ENCODE data around the gene MDN1.
"Not testable (repeated sequence)": the region's sequence is repeated elsewhere in the genome, so short reads cannot be mapped to it uniquely, and the experiment has no call there.

MDN1 gene

GRCh38 chr6:89637960-89638319 lies 181.7 kb downstream of the MDN1 start:
- ChIA-PET CTCF (interaction anchor here (1.2 kb wide), 1 partner anchor 265 kb away, joined by 3 read pairs; no protein-coding TSS in a partner anchor), POLR2A (interaction anchor here (0.6 to 2.1 kb wide), 8 partner anchors 8 to 222 kb away, joined by 3 to 7 read pairs (median 4); partner anchors contain the start of gene CASP8AP2)
- no peak for DNase-seq (ENCODE audit: extremely low spot score)
- TF ChIP-seq PKNOX1 (IDR thresholded peaks at IDR 0.05), result no peak

DNA sequence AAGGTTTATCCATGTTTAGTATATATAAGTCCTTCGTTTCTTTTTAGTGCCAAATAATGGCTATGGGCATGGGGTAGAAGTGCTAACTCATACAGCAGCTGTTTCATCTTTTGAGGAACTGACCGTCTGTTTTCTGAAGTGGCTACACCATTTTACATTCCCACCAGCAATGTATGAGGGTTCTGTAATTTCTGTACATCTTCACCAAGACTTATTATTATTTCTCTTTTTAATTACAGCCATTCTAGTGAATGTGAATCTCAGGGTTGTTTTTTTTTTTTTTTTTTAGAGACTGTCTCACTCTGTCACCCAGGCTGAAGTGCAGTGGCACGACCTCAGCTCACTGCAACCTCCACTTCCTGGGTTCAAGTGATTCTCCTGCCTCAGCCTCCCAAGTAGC lies 183.2 kb downstream of the MDN1 start:
- CTCF ChIA-PET; DNase-seq (ENCODE audit: extremely low spot score); POLR2A ChIA-PET: not testable (repeated sequence)

GRCh38 chr6:89630488-89630887 lies 189.1 kb downstream of the MDN1 start:
- no peak for DNase-seq (ENCODE audit: extremely low spot score)
- TF ChIP-seq CTBP1 (IDR thresholded peaks at IDR 0.05; ENCODE audit: borderline replicate concordance), result no peak
- TF ChIP-seq LEF1 (IDR thresholded peaks at IDR 0.05; ENCODE audit: borderline replicate concordance), result no peak
- TF ChIP-seq SP1 (IDR thresholded peaks at IDR 0.05), result no peak
- TF ChIP-seq SUZ12 (IDR thresholded peaks at IDR 0.05), result no peak
- no peak for TF ChIP-seq ARNT (IDR thresholded peaks at IDR 0.05)
- TF ChIP-seq FOXK2 (IDR thresholded peaks at IDR 0.05), result no peak
- TF ChIP-seq ZNF384 (IDR thresholded peaks at IDR 0.05), result no peak
- TF ChIP-seq L3MBTL2 (conservative IDR thresholded peaks at IDR 0.05), result no peak
- TF ChIP-seq NFRKB (IDR thresholded peaks at IDR 0.05), result no peak
- TF ChIP-seq ELF4 (IDR thresholded peaks at IDR 0.05), result no peak
- TF ChIP-seq FOXA1 (IDR thresholded peaks at IDR 0.05), result no peak
- TF ChIP-seq TARDBP (IDR thresholded peaks at IDR 0.05), result no peak
- no peak for TF ChIP-seq PKNOX1 (IDR thresholded peaks at IDR 0.05)
- TF ChIP-seq HDGF (IDR thresholded peaks at IDR 0.05; ENCODE audit: borderline replicate concordance), result no peak
- no peak for TF ChIP-seq FOXM1 (IDR thresholded peaks at IDR 0.05; ENCODE audit: borderline replicate concordance)
- TF ChIP-seq BHLHE40 (IDR thresholded peaks at IDR 0.05; ENCODE audit: borderline replicate concordance), result no peak
- POLR2A ChIA-PET, result interaction anchor here (1.4 kb wide), 1 partner anchor 8 kb away, joined by 5 read pairs; the partner anchor contains the start of gene LYRM2
- CTCF ChIA-PET, result no interaction called here

GRCh38 chr6:89623749-89624148 lies 195.8 kb downstream of the MDN1 start:
- CTCF ChIA-PET, result interaction anchor here (0.8 kb wide), 1 partner anchor 251 kb away, joined by 3 read pairs; no protein-coding TSS in a partner anchor
- TF ChIP-seq CTBP1 (IDR thresholded peaks at IDR 0.05; ENCODE audit: borderline replicate concordance) (no peak), SUZ12 (IDR thresholded peaks at IDR 0.05) (no peak), BHLHE40 (IDR thresholded peaks at IDR 0.05; ENCODE audit: borderline replicate concordance) (no peak), TARDBP (IDR thresholded peaks at IDR 0.05) (no peak), PKNOX1 (IDR thresholded peaks at IDR 0.05) (no peak), FOXM1 (IDR thresholded peaks at IDR 0.05; ENCODE audit: borderline replicate concordance) (no peak), ZNF384 (IDR thresholded peaks at IDR 0.05) (no peak), FOXK2 (IDR thresholded peaks at IDR 0.05) (no peak), ELF4 (IDR thresholded peaks at IDR 0.05) (no peak), ARNT (IDR thresholded peaks at IDR 0.05) (no peak), FOXA1 (IDR thresholded peaks at IDR 0.05) (no peak), L3MBTL2 (conservative IDR thresholded peaks at IDR 0.05) (no peak), SP1 (IDR thresholded peaks at IDR 0.05) (no peak), NFRKB (IDR thresholded peaks at IDR 0.05) (no peak)
- DNase-seq (ENCODE audit: extremely low spot score), result no peak
- POLR2A ChIA-PET, result no interaction called here

DNA sequence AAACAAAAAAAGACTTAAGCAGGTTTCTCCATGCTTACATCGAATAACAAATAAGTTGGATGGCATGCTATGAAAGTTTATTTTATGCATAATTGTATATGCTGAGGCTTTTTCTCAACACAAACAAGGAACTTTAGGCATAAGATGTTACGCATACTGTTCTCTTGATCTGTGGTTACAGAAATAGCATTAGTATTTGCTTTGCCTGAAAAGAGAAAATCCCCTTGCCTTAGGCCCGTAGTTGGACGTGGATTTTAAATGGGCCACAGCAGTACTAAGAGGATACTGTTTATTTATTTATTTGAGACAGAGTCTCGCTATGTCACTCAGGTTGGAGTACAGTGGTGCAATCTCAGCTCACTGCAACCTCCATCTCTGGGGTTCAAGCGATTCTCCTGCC lies 200.0 kb downstream of the MDN1 start:
- ChIA-PET POLR2A (no interaction called here), CTCF (no interaction called here)
- no peak for DNase-seq (ENCODE audit: extremely low spot score)
- TF ChIP-seq SUZ12 (IDR thresholded peaks at IDR 0.05), result no peak
- TF ChIP-seq HDGF (IDR thresholded peaks at IDR 0.05; ENCODE audit: borderline replicate concordance), result no peak
- TF ChIP-seq LEF1 (IDR thresholded peaks at IDR 0.05; ENCODE audit: borderline replicate concordance), result no peak
- TF ChIP-seq FOXM1 (IDR thresholded peaks at IDR 0.05; ENCODE audit: borderline replicate concordance), result no peak

GRCh38 chr6:89618026-89618425 lies 201.6 kb downstream of the MDN1 start:
- CTCF ChIA-PET, result interaction anchor here (0.5 to 1.4 kb wide), 3 partner anchors 8 to 417 kb away, joined by 3 read pairs; no protein-coding TSS in a partner anchor
- no peak for DNase-seq (ENCODE audit: extremely low spot score)
- no peak for TF ChIP-seq CTBP1 (IDR thresholded peaks at IDR 0.05; ENCODE audit: borderline replicate concordance)
- no peak for TF ChIP-seq HDGF (IDR thresholded peaks at IDR 0.05; ENCODE audit: borderline replicate concordance)
- no peak for TF ChIP-seq L3MBTL2 (conservative IDR thresholded peaks at IDR 0.05)
- TF ChIP-seq ARNT (IDR thresholded peaks at IDR 0.05), result no peak
- POLR2A ChIA-PET, result no interaction called here

DNA sequence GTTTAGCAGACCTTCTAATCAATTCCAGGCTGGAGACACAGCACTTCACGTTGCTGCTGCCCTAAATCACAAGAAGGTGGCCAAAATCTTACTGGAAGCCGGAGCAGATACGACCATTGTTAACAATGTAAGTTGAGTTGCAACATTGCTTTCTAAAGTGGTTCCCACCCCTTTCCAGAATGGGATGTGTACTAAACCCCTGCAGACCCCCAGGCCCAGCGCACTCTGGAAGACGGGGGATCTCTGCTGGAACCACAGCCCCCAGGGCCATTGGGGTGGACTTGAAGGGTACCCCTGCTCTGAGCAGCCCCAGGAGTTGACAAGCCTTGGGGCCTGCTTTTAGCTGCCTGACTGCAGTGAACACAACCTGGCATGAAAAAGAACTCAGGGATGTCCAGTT lies 203.1 kb downstream of the MDN1 start:
- DNase-seq (ENCODE audit: extremely low spot score), result no peak
- ChIA-PET CTCF (no interaction called here), POLR2A (no interaction called here)
- TF ChIP-seq NFRKB (IDR thresholded peaks at IDR 0.05) (no peak), LEF1 (IDR thresholded peaks at IDR 0.05; ENCODE audit: borderline replicate concordance) (no peak), CTBP1 (IDR thresholded peaks at IDR 0.05; ENCODE audit: borderline replicate concordance) (no peak), SP1 (IDR thresholded peaks at IDR 0.05) (no peak), FOXA1 (IDR thresholded peaks at IDR 0.05) (no peak), L3MBTL2 (conservative IDR thresholded peaks at IDR 0.05) (no peak), TARDBP (IDR thresholded peaks at IDR 0.05) (no peak), ZNF384 (IDR thresholded peaks at IDR 0.05) (no peak), ARNT (IDR thresholded peaks at IDR 0.05) (no peak), PKNOX1 (IDR thresholded peaks at IDR 0.05) (no peak), ELF4 (IDR thresholded peaks at IDR 0.05) (no peak), FOXK2 (IDR thresholded peaks at IDR 0.05) (no peak)

Measured in HEK293T (cell line).